K562 (cell line): Measurements from ENCODE around the gene ARMC12. TPM values are rescaled to one million over a fixed set of nuclear protein-coding genes. Genes with fewer than 3 reads are reported as not detected.
A peak's percentile ranks its signal among the peaks of the same experiment; 100 is the strongest.

Experiments
- CHD1 ChIP-seq: fragments of 200-600 bp; sonication (generic); IDR thresholded peaks from one replicate; pipeline ENCODE4 v1.6.1; 2012; ENCODE audit warnings: mild to moderate bottlenecking, moderate library complexity, low read length, inconsistent platforms
- EGR1 ChIP-seq: fragments of 450-650 bp; conservative IDR thresholded peaks from 2 replicates; pipeline ENCODE4 v1.6.1; 2017; ENCODE audit warnings: mild to moderate bottlenecking
- MGA ChIP-seq: fragments of 450-650 bp; IDR thresholded peaks from 2 replicates; pipeline ENCODE4 v1.6.1; 2016; ENCODE audit warnings: mild to moderate bottlenecking, moderate library complexity
- TAF1 ChIP-seq: IDR thresholded peaks from 2 replicates; pipeline ENCODE4 v1.6.1; 2011; ENCODE audit warnings: mild to moderate bottlenecking, low read length, moderate library complexity; ENCODE audit not compliant: insufficient read depth, control insufficient read depth, severe bottlenecking; ENCODE audit errors: extremely low read depth
- TEAD4 ChIP-seq, 2 experiments: sonication (generic) in 1 of 2; formaldehyde crosslinking in 1 of 2; IDR thresholded peaks; 2 replicates each; pipeline versions ENCODE4 v1.6.1 to v1.8.0; 2012 to 2022; ENCODE audit warnings: borderline replicate concordance in 1 of 2, inconsistent platforms in 1 of 2, low read length in 1 of 2, mild to moderate bottlenecking in 1 of 2, missing genetic modification reagents in 1 of 2
- THAP12 ChIP-seq: fragments of 250-450 bp; sonication (Bioruptor Pico); IDR thresholded peaks from 2 replicates; pipeline ENCODE4 v1.9.0; 2021; ENCODE audit warnings: mild to moderate bottlenecking, inconsistent platforms
- ZNF592 ChIP-seq: fragments of 450-650 bp; IDR thresholded peaks from 2 replicates; pipeline ENCODE4 v1.6.1; 2017; ENCODE audit warnings: antibody characterized with exemption, mild to moderate bottlenecking
- polyA plus RNA-seq, 8 experiments: library from polyadenylated mRNA; depleted of rRNA in 4 of 8; stranded (reverse) in 5 of 8; unstranded in 3 of 8; fragments of >200 nt; fragmentation: Nextera tagmentation in 2 of 8; fragmentation: Illumina TruSeq in 1 of 8; extraction: Ambion mirVana in 2 of 8; extraction: Trizol in 1 of 8; gene quantifications; 2 replicates each; pipeline versions ENCODE4 v1.2.1 to v1.2.3, GENCODE V29; 2011 to 2014; ENCODE audit warnings: inconsistent platforms in 1 of 8, missing spikeins in 1 of 8
- total RNA-seq, 7 experiments: library from RNA; depleted of rRNA in 6 of 7; stranded (reverse); fragments of >200 nt in 6 of 7; fragmentation: Illumina TruSeq in 2 of 7; extraction: Trizol in 2 of 7; gene quantifications; 2 replicates each; pipeline versions ENCODE4 v1.2.1 to v1.2.3, GENCODE V29; 2011 to 2021; ENCODE audit warnings: low replicate concordance in 1 of 7

ARMC12 gene
- total and polyA plus RNA-seq, 9 of the 15 experiments (the other 6 are each of a cell fraction or from before 2014, with no cell fraction given), result 0.09 to 0.58 (median 0.31) TPM; not detected in 3

GRCh38 chr6:35727231-35727934 is 9.4 kb upstream of the ARMC12 start (continued):
- TF ChIP-seq THAP12, result 0 out of 2 replicates have a peak, but pooled peaks have one; percentile 5
- TF ChIP-seq CHD1, result peak; percentile 81
- TF ChIP-seq TAF1, result peak; percentile 17
- no peak for TF ChIP-seq TEAD4 (IDR thresholded peaks at IDR 0.05; ENCODE audit: low read length)
- 0 out of 2 replicates have a peak, but pooled peaks have one; percentile 16 for TF ChIP-seq TEAD4 (CRISPR knock-in tag; IDR thresholded peaks at IDR 0.05; ENCODE audit: borderline replicate concordance)
- peak; percentile 40 for TF ChIP-seq ZNF592
- peak; percentile 52 for TF ChIP-seq EGR1
- peak; percentile 9; the same call in 1 of the 2 replicates for TF ChIP-seq MGA
